HEK293 (cell line): ENCODE results near the gene NRL.

Source experiments
- CTCF ChIA-PET: fragments of 350-600 bp; formaldehyde crosslinking; extraction: SDS; loops from one replicate; lab custom pipeline; 2021; ENCODE audit warnings: antibody characterized with exemption; lab: Yijun Ruan, JAX
- POLR2A ChIA-PET: fragments of 300-600 bp; formaldehyde crosslinking; extraction: SDS; loops from one replicate; lab custom pipeline; 2020; ENCODE audit warnings: antibody characterized with exemption, inconsistent platforms; lab: Yijun Ruan, JAX
- H3K27ac ChIP-seq: fragments of 200-500 bp; sonication (Bioruptor generic); 2 replicates; pipeline ENCODE4 v1.5.1; 2014; ENCODE audit warnings: low read depth, low read length, control low read depth, inconsistent platforms; ENCODE audit errors: extremely low read depth
- H3K36me3 ChIP-seq, 2 experiments: fragments of 200-500 bp in 1 of 2; sonication (Bioruptor generic) in 1 of 2; 1 replicate in 1 of 2; 2 replicates in 1 of 2; pipeline ENCODE4 v1.5.1; 2014 to 2017; ENCODE audit warnings: inconsistent platforms in 2 of 2, low read length in 2 of 2; ENCODE audit not compliant: control insufficient read depth in 2 of 2, insufficient read depth in 1 of 2
- H3K4me1 ChIP-seq: fragments of 200-500 bp; sonication (Bioruptor generic); 2 replicates; pipeline ENCODE4 v1.5.1; 2014; ENCODE audit warnings: mild to moderate bottlenecking, low read length, inconsistent platforms; ENCODE audit not compliant: control insufficient read depth, insufficient read depth
- H3K4me3 ChIP-seq: 2 replicates; pipeline ENCODE4 v1.5.1; 2011; ENCODE audit warnings: low read depth, mild to moderate bottlenecking, control low read depth, low read length, moderate library complexity
- H3K9me3 ChIP-seq: fragments of 200-500 bp; sonication (Bioruptor generic); 2 replicates; pipeline ENCODE4 v1.5.1; 2014; ENCODE audit warnings: low read depth, low read length, inconsistent platforms; ENCODE audit not compliant: control insufficient read depth, insufficient read depth
- GLI2 ChIP-seq: fragments of 450-650 bp; formaldehyde crosslinking; IDR thresholded peaks from 2 replicates; pipeline ENCODE4; 2017; ENCODE audit warnings: missing biosample characterization, missing genetic modification characterization, low read depth, borderline replicate concordance
- GLIS1 ChIP-seq: fragments of 450-650 bp; formaldehyde crosslinking; IDR thresholded peaks from 2 replicates; pipeline ENCODE4 v1.5.1; 2016; ENCODE audit warnings: missing biosample characterization, missing genetic modification characterization
- HOXA7 ChIP-seq: sonication (generic); formaldehyde crosslinking; IDR thresholded peaks from 2 replicates; pipeline ENCODE4 v1.8.1; 2022; ENCODE audit warnings: missing genetic modification reagents, borderline replicate concordance
- KLF1 ChIP-seq: fragments of 450-650 bp; formaldehyde crosslinking; IDR thresholded peaks from 2 replicates; pipeline ENCODE4 v1.5.1; 2016; ENCODE audit warnings: missing biosample characterization, missing genetic modification characterization
- MYNN ChIP-seq: fragments of 450-650 bp; formaldehyde crosslinking; IDR thresholded peaks from 2 replicates; pipeline ENCODE4 v1.5.1; 2016; ENCODE audit warnings: missing biosample characterization, missing genetic modification characterization, borderline replicate concordance
- SCRT2 ChIP-seq: fragments of 450-650 bp; formaldehyde crosslinking; IDR thresholded peaks from 2 replicates; pipeline ENCODE4 v1.5.1; 2016; ENCODE audit warnings: missing biosample characterization, missing genetic modification characterization
- ZBTB17 ChIP-seq: fragments of 450-650 bp; formaldehyde crosslinking; IDR thresholded peaks from 2 replicates; pipeline ENCODE4 v1.5.1; 2016; ENCODE audit warnings: missing biosample characterization, missing genetic modification characterization
- ZNF121 ChIP-seq: fragments of 450-650 bp; formaldehyde crosslinking; IDR thresholded peaks from 2 replicates; pipeline ENCODE4 v1.5.1; 2016; ENCODE audit warnings: missing biosample characterization, missing genetic modification characterization
- ZNF211 ChIP-seq: fragments of 450-650 bp; formaldehyde crosslinking; IDR thresholded peaks from 2 replicates; pipeline ENCODE4 v1.5.1; 2016; ENCODE audit warnings: low read depth, missing biosample characterization, missing genetic modification characterization
- ZNF311 ChIP-seq: fragments of 450-650 bp; formaldehyde crosslinking; IDR thresholded peaks from 2 replicates; pipeline ENCODE4 v1.5.1; 2017; ENCODE audit warnings: missing biosample characterization, missing genetic modification characterization, borderline replicate concordance
- ZNF335 ChIP-seq: fragments of 450-650 bp; formaldehyde crosslinking; conservative IDR thresholded peaks from 2 replicates; pipeline ENCODE4 v1.5.1; 2016; ENCODE audit warnings: missing biosample characterization, missing genetic modification characterization
- ZNF394 ChIP-seq: fragments of 450-650 bp; formaldehyde crosslinking; IDR thresholded peaks from 2 replicates; pipeline ENCODE4 v1.5.1; 2016; ENCODE audit warnings: missing biosample characterization, missing genetic modification characterization, mild to moderate bottlenecking, moderate library complexity, borderline replicate concordance
- ZNF433 ChIP-seq: fragments of 450-650 bp; formaldehyde crosslinking; IDR thresholded peaks from 2 replicates; pipeline ENCODE4 v1.5.1; 2016; ENCODE audit warnings: missing biosample characterization, missing genetic modification characterization, low read depth
- ZNF514 ChIP-seq: fragments of 450-650 bp; formaldehyde crosslinking; IDR thresholded peaks from 2 replicates; pipeline ENCODE4 v1.5.1; 2016; ENCODE audit warnings: missing biosample characterization, missing genetic modification characterization
- ZNF529 ChIP-seq: fragments of 450-650 bp; formaldehyde crosslinking; IDR thresholded peaks from 2 replicates; pipeline ENCODE4 v1.5.1; 2017; ENCODE audit warnings: missing genetic modification characterization, missing biosample characterization; ENCODE audit not compliant: insufficient replicate concordance
- ZNF558 ChIP-seq: fragments of 450-650 bp; formaldehyde crosslinking; IDR thresholded peaks from 2 replicates; pipeline ENCODE4 v1.5.1; 2016; ENCODE audit warnings: missing biosample characterization, missing genetic modification characterization
- ZNF560 ChIP-seq: fragments of 450-650 bp; formaldehyde crosslinking; IDR thresholded peaks from 2 replicates; pipeline ENCODE4 v1.5.1; 2017; ENCODE audit warnings: missing biosample characterization, missing genetic modification characterization, borderline replicate concordance
- ZNF623 ChIP-seq: fragments of 450-650 bp; formaldehyde crosslinking; IDR thresholded peaks from 2 replicates; pipeline ENCODE4 v1.5.1; 2016; ENCODE audit warnings: missing biosample characterization, missing genetic modification characterization
- ZNF654 ChIP-seq: fragments of 450-650 bp; formaldehyde crosslinking; IDR thresholded peaks from 2 replicates; pipeline ENCODE4 v1.5.1; 2016; ENCODE audit warnings: low read depth, missing biosample characterization, missing genetic modification characterization
- ZNF660 ChIP-seq: fragments of 450-650 bp; IDR thresholded peaks from 2 replicates; pipeline ENCODE4 v1.5.1; 2018; ENCODE audit warnings: missing biosample characterization, mild to moderate bottlenecking, missing genetic modification characterization
- ZNF701 ChIP-seq: fragments of 450-650 bp; formaldehyde crosslinking; IDR thresholded peaks from 2 replicates; pipeline ENCODE4 v1.5.1; 2016; ENCODE audit warnings: missing biosample characterization, missing genetic modification characterization
- ZNF768 ChIP-seq: fragments of 450-650 bp; formaldehyde crosslinking; IDR thresholded peaks from 2 replicates; pipeline ENCODE4 v1.5.1; 2018; ENCODE audit warnings: missing biosample characterization, mild to moderate bottlenecking, missing genetic modification characterization
- ZNF785 ChIP-seq: fragments of 450-650 bp; formaldehyde crosslinking; IDR thresholded peaks from 2 replicates; pipeline ENCODE4 v1.5.1; 2016; ENCODE audit warnings: missing biosample characterization, missing genetic modification characterization
- ZSCAN5A ChIP-seq: fragments of 450-650 bp; formaldehyde crosslinking; IDR thresholded peaks from 2 replicates; pipeline ENCODE4 v1.5.1; 2016; ENCODE audit warnings: missing biosample characterization, missing genetic modification characterization
- TF ChIP-seq, protein P1 (sequence below): fragments of 450-650 bp; formaldehyde crosslinking; IDR thresholded peaks from 2 replicates; pipeline ENCODE4 v1.5.1; 2017; ENCODE audit warnings: missing biosample characterization, missing genetic modification characterization
- TF ChIP-seq, protein P2 (sequence below): fragments of 450-650 bp; IDR thresholded peaks from 2 replicates; pipeline ENCODE4 v1.5.1; 2018; ENCODE audit warnings: missing biosample characterization, mild to moderate bottlenecking, missing genetic modification characterization
- TF ChIP-seq, protein P3 (sequence below): fragments of 450-650 bp; formaldehyde crosslinking; IDR thresholded peaks from 2 replicates; pipeline ENCODE4 v1.5.1; 2016; ENCODE audit warnings: missing biosample characterization, missing genetic modification characterization

Gene NRL

DNA sequence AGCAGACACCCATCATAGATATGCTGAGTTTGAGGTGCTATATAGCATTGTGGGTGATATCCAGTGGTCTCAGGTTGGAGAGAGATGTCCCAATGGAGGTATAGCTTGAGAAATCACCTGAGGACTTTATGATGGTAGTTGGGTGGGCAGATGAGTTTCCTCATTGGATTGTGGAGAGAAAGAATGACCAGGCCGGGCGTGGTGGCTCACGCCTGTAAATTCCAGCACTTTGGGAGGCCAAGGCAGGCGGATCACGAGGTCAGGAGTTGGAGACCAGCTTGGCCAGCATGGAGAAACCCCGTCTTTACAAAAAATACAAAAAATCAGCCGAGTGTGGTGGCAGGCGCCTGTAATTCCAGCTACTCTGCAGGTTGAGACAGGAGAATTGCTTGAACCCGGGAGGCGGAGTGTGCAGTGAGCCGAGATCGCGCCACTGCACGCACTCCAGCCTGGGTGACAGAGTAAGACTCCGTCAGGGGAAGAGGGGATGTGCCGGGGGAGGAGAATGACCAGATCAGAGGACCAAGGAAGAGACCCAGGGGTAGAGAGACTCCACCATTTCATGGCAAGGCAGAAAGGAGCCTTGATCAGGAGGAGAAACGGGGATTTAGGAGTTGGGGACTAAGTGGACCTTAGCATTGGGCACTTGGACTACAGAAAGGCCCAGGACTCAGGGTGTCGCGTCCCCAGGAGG, 21.4 kb downstream of the NRL start (continued):
- TF ChIP-seq, protein P1, sequence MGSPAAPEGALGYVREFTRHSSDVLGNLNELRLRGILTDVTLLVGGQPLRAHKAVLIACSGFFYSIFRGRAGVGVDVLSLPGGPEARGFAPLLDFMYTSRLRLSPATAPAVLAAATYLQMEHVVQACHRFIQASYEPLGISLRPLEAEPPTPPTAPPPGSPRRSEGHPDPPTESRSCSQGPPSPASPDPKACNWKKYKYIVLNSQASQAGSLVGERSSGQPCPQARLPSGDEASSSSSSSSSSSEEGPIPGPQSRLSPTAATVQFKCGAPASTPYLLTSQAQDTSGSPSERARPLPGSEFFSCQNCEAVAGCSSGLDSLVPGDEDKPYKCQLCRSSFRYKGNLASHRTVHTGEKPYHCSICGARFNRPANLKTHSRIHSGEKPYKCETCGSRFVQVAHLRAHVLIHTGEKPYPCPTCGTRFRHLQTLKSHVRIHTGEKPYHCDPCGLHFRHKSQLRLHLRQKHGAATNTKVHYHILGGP (tag by site-specific recombination) = no peak
- TF ChIP-seq ZNF560 (tag by site-specific recombination) (no peak), ZNF558 (tag by site-specific recombination) (no peak), SCRT2 (tag by site-specific recombination) (no peak), KLF1 (tag by site-specific recombination) (no peak), ZNF623 (tag by site-specific recombination) (no peak), ZNF394 (tag by site-specific recombination) (peak; percentile 65; the same call in 1 of the 2 replicates), ZNF701 (tag by site-specific recombination) (no peak), ZNF785 (0 out of 2 replicates have a peak, but pooled peaks have one; percentile 49), ZNF211 (no peak), ZSCAN5A (tag by site-specific recombination) (no peak), ZNF311 (tag by site-specific recombination) (no peak), ZNF529 (no peak), ZNF654 (tag by site-specific recombination) (no peak), GLI2 (no peak), ZNF768 (tag by site-specific recombination) (no peak), ZNF514 (tag by site-specific recombination) (no peak), MYNN (tag by site-specific recombination) (no peak), ZNF335 (peak; percentile 51; the same call in 1 of the 2 replicates), ZNF433 (tag by site-specific recombination) (no peak)
- TF ChIP-seq, protein P2, sequence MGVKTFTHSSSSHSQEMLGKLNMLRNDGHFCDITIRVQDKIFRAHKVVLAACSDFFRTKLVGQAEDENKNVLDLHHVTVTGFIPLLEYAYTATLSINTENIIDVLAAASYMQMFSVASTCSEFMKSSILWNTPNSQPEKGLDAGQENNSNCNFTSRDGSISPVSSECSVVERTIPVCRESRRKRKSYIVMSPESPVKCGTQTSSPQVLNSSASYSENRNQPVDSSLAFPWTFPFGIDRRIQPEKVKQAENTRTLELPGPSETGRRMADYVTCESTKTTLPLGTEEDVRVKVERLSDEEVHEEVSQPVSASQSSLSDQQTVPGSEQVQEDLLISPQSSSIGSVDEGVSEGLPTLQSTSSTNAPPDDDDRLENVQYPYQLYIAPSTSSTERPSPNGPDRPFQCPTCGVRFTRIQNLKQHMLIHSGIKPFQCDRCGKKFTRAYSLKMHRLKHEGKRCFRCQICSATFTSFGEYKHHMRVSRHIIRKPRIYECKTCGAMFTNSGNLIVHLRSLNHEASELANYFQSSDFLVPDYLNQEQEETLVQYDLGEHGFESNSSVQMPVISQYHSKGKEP = no peak
- TF ChIP-seq, protein P3, sequence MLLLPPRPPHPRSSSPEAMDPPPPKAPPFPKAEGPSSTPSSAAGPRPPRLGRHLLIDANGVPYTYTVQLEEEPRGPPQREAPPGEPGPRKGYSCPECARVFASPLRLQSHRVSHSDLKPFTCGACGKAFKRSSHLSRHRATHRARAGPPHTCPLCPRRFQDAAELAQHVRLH (tag by site-specific recombination) = no peak

DNA sequence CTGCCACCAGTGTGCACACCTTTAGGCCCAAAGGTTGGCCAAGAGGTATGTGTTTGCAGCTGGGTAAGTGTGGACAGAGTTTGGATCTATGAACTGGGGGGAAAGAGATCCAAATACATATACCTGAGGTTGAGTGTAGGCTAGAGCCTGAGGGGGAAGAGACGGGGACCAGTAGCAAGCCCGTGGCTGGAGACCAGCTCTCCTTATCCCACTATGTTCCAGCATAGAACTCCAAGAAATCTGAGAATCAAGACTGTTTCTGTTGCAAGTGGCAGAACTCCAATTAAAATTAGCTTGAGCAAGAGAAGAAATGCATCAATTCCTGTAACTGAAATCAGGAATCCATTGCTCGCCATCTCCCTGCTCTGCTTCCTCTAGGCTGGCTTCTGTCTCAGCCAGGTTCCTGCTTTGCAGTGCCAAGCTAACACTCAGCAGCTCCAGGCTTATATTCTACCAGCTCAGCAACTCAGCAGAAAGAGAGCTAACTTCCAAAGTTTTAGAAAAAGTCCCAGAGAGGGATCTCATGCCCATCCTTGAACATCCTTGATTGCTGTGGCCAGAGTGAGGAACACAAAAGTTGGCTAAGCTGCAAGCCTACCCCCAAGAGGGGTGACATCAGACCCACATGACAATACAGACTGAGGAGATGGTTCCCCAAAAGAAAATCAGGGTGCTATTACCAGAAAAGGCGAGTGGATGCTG, 22.1 kb downstream of the NRL start:
- Histone ChIP-seq H3K27ac (no peak overlapping the region; the same call in 1 of the 2 replicates), H3K4me3 (no peak overlapping the region), H3K4me1 (peaks cover 3% of the 10 kb centered on the region; the same call in 1 of the 2 replicates), H3K36me3 (peaks cover 0 to 6% of the 10 kb centered on the region in 2 experiments; a peak in 1 of 3 replicates), H3K9me3 (no peaks in the 10 kb centered on the region)
- ChIA-PET CTCF (interaction anchor here (0.5 to 9.4 kb wide), 15 partner anchors 8 to 339 kb away, joined by 3 to 247 read pairs (median 4); partner anchors contain the start of genes DCAF11 and NRL), POLR2A (interaction anchor here (0.9 to 4.2 kb wide), 6 partner anchors 12 to 68 kb away, joined by 3 to 64 read pairs (median 13); partner anchors contain the start of genes DCAF11, EMC9, IRF9 and NRL)
- TF ChIP-seq ZBTB17 = peak; percentile 86
- TF ChIP-seq HOXA7 (CRISPR knock-in tag) = no peak
- 0 out of 2 replicates have a peak, but pooled peaks have one; percentile 23 for TF ChIP-seq GLIS1
- TF ChIP-seq ZNF121 (tag by site-specific recombination) = no peak
- no peak for TF ChIP-seq ZNF660
